Epithelial cell of esophagus (primary cell): Measurements from ENCODE around the gene CYP21A2.

Experiments used
- DNase-seq: peaks from one replicate; pipeline ENCODE4 v3.0.0; 2010; ENCODE audit warnings: low read depth
- H3K4me3 ChIP-seq: 2 replicates; pipeline ENCODE4 v1.5.1; 2011; ENCODE audit warnings: mild to moderate bottlenecking, low read length, control low read depth
- TF ChIP-seq, protein P1 (sequence below): IDR thresholded peaks from 2 replicates; pipeline ENCODE4 v1.5.1; 2011; ENCODE audit warnings: low read depth, mild to moderate bottlenecking, low read length, control low read depth, inconsistent platforms; ENCODE audit not compliant: insufficient read depth; ENCODE audit errors: missing control alignments

The CYP21A2 gene

DNA sequence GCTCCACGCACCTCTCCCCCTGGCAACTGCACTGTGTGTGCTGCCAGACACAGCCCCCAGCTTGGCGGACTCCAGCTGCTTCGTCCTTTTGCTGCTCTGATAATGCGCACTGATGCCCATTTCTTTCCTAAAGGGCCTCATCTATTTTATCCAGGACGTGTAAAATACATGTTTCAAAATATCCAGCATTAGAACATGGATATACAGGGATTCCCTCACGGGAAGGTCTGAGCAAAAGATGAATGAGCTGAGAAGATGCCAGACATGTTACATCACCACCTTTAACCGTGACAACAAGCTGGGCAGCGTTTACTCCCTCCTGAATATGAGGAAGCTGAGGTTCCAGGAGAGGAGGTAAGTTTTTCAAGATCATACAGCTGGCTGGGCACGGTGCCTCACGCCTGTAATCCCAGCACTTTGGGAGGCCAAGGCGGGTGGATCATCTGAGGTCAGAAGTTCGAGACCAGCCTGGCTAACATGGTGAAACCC, 38.1 kb downstream of the CYP21A2 start:
- peak; percentile 93 for DNase-seq
- H3K4me3 ChIP-seq: no peak overlapping the region
- TF ChIP-seq, protein P1, sequence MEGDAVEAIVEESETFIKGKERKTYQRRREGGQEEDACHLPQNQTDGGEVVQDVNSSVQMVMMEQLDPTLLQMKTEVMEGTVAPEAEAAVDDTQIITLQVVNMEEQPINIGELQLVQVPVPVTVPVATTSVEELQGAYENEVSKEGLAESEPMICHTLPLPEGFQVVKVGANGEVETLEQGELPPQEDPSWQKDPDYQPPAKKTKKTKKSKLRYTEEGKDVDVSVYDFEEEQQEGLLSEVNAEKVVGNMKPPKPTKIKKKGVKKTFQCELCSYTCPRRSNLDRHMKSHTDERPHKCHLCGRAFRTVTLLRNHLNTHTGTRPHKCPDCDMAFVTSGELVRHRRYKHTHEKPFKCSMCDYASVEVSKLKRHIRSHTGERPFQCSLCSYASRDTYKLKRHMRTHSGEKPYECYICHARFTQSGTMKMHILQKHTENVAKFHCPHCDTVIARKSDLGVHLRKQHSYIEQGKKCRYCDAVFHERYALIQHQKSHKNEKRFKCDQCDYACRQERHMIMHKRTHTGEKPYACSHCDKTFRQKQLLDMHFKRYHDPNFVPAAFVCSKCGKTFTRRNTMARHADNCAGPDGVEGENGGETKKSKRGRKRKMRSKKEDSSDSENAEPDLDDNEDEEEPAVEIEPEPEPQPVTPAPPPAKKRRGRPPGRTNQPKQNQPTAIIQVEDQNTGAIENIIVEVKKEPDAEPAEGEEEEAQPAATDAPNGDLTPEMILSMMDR: no peak

DNA sequence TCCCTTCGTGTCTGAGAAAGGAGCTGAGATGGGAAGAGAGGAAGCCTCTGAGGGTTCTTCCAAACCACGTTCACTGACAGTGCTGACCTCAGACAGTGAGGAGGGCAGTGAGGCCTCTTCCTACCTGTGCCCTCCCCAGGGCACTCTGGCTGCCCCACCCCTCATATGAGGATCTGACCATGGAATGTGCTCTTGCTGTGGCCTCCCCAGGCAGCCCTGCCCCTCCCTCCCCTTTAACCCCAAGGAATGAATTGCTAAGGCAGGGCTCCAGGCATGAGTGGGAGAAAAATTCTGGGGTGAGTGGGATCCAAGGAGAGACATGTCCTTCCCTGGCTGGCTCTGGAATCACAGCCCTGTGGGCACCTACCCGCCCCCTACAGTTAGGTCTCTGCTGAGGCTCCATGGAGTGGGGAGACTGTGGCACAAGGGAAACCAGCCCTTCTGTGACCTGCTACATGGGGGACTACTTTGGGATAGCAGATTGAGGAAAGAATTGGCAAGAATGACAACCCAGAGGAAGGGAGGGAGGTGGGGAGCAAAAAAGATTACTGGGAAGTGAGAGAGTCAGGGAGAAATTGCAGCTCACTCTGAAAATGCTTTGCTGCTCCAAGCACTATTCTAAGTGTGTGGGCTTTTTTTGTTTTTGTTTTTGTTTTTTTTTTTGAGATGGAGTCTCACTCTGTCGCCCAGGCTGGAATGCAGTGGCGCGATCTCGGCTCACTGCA, 41.5 kb downstream of the CYP21A2 start:
- H3K4me3 ChIP-seq: no peak overlapping the region
- no peak for DNase-seq
- TF ChIP-seq, protein P1: no peak

DNA sequence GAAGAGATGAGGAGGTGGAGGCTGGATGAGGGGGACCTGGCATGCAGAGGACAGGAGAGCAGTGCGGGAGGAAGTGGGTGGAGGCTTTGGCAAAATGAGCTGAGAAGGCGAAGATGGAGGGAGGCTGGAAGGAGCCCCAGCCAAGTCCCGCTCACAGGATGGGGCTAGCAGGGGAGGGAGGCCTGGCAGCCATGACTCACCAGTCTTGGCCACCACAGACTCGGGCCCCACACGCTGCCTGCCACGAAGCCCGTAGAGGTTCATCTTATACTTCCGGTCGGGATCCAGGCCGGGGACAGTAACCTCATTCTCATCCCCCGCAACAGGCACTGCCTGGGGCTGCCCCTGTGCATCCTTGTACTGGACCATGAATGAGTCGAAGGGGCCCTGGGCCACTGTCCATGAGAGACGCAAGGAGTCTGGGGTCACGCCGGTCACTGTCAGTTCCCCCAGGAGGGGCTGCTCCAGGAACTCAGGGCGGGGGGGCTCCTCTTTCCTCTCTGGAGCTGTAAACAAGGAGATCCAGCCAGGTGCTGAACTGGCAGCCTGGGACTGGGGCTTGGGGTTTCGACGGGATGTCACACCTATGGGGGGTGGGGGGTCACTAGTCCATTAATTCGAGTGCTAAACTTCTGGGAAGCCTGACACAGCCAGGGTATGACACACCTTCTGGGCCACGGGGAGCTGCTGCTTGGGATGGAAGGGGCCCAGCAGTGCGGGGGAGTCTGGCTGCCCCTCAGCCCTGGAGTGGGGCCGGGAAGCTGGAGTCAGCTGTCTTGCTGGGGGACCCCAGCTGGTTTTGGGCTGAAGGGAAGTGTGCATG, 43.2 kb downstream of the CYP21A2 start:
- TF ChIP-seq, protein P1: no peak
- H3K4me3 ChIP-seq: no peak overlapping the region
- peak; percentile 47 for DNase-seq

DNA sequence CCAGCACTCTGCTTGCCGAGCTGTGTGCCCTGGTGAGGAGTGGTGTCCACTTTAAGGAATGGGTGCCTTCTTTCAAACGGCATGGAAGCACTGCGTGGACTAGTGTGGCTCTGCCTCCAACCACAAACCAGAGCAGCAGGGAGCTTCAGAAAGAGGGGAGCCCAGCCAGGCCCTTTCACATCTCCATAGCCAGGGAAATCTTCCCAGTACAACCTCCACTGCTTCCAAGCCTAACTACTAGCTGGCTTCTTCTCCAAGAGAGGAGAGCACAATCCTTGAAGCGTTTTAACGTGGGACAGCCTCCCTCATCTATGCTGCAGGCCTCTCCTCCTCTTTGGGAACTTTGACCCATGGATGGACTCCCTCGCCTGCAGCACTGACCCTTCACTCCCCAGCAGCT, 44.3 kb downstream of the CYP21A2 start:
- no peak for DNase-seq
- no peak overlapping the region for H3K4me3 ChIP-seq
- TF ChIP-seq, protein P1: no peak

DNA sequence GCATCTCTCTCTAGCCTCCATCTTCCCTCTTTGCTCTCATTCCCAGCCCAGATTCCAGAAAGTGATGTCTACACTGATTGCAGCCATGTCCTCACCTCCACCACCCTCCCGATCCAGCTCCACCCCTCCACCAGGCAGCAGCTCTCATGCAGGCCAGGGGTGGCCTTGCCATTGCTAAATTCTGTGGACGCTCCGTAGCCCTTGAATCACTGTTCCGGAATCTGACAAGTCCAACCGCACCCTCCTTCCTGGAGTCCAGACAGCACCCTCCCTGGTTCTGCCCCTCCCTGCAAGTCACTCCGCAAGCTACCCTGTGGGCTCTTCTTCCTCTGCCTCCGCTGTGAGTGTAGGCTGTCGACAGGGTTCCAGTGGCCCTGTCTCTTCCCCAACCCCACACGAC, 44.7 kb downstream of the CYP21A2 start:
- peak; percentile 91 for DNase-seq
- TF ChIP-seq, protein P1: no peak
- H3K4me3 ChIP-seq: no peak overlapping the region

DNA sequence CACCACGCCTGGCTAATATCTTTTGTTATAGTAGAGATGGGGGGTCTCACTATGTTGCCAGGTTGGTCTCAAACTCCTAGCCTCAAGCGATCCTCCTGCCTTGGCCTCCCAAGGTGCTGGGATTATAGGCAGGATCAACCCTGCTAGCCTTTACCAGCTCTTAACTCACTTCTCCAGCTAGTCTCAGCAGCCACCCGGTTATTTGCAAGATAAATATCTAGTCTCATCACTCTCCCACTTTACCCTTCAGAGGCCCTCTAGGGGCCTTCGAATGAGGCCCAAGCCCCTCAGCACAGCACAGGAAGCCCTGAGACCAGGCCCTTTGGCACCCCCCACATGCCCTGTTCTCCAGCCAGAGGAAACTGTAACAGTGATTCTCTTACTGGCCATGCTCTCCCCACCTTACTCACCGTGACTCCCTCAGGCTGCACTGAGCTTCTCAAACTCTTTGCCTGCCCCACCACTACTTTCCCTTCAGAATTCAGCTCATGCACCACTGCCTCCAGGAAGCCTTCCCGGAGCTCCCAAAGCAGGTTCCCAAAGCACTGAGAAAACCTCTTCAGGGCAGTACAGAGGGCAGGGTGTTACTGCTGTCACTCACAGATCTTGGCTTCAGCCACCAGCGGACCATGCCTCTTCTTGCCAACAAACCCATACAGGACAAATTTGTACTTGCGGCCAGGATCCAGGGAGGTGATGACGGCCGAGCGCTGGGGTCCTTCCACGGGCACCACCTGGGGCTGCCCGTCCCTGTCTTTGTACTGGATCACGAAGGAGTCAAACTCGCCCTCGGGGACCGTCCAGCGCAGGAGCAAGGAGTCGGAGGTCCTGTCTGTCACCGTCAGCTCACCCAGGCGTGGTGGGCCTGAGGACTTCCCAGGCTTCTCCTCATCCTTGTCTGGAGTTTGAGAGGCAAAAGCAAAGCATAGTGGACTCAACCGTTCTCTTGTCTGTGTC, 45.9 kb downstream of the CYP21A2 start:
- DNase-seq: no peak
- TF ChIP-seq, protein P1: no peak
- no peak overlapping the region for H3K4me3 ChIP-seq
